CD4-positive, alpha-beta T cell treated with Interferon gamma for 1 hour (primary cell): ENCODE data around the gene FAM193B.

Experiments used
- DNase-seq: peaks from one replicate; pipeline ENCODE4 v3.0.0-alpha.2; 2020

The FAM193B gene

GRCh38 chr5:177554474-177555111 lies at the start of gene FAM193B:
Gene FAM193B (minus strand): TSS chr5:177554563. CDS start chr5:177554458, 105 bp downstream.
- peak; percentile 93 for DNase-seq

GRCh38 chr5:177604116-177604521 lies 49.8 kb upstream of the FAM193B start:
- no peak for DNase-seq

GRCh38 chr5:177603631-177604030 lies 49.3 kb upstream of the FAM193B start:
- DNase-seq: no peak

- DNase-seq: no peak
Observed at GRCh38 chr5:177602458-177602830, 48.1 kb upstream of the FAM193B start.

GRCh38 chr5:177601577-177602457 lies 47.5 kb upstream of the FAM193B start:
- no peak for DNase-seq

- DNase-seq: no peak
Observed at GRCh38 chr5:177601126-177601525, 46.8 kb upstream of the FAM193B start.

- DNase-seq: peak; percentile 27
Observed at GRCh38 chr5:177600508-177601018, 46.2 kb upstream of the FAM193B start.

GRCh38 chr5:177599731-177600507 lies 45.6 kb upstream of the FAM193B start, which contains the start of gene B4GALT7:
Gene B4GALT7 (plus strand): TSS chr5:177600132. CDS start chr5:177600211, 79 bp downstream.
- peak; percentile 78 for DNase-seq

GRCh38 chr5:177598477-177598876 lies 44.1 kb upstream of the FAM193B start:
- no peak for DNase-seq

GRCh38 chr5:177596775-177597238 lies 42.4 kb upstream of the FAM193B start:
- DNase-seq: no peak

GRCh38 chr5:177595991-177596774 lies 41.8 kb upstream of the FAM193B start:
- DNase-seq: no peak

- no peak for DNase-seq
Observed at GRCh38 chr5:177595026-177595585, 40.7 kb upstream of the FAM193B start.

- no peak for DNase-seq
Observed at GRCh38 chr5:177594071-177594470, 39.7 kb upstream of the FAM193B start.

GRCh38 chr5:177593511-177593910 lies 39.1 kb upstream of the FAM193B start:
- DNase-seq: no peak

- no peak for DNase-seq
Observed at GRCh38 chr5:177592905-177593304, 38.5 kb upstream of the FAM193B start.

GRCh38 chr5:177592010-177592834 lies 37.9 kb upstream of the FAM193B start, which contains the start of gene TMED9:
Gene TMED9 (plus strand): TSS chr5:177592203. CDS start chr5:177592215, 12 bp downstream.
- DNase-seq: peak; percentile 88

GRCh38 chr5:177591690-177592009 lies 37.3 kb upstream of the FAM193B start:
- no peak for DNase-seq

- DNase-seq: no peak
Observed at GRCh38 chr5:177590406-177590805, 36.0 kb upstream of the FAM193B start.

- DNase-seq: no peak
Observed at GRCh38 chr5:177588413-177588909, 34.1 kb upstream of the FAM193B start.

- DNase-seq: no peak
Observed at GRCh38 chr5:177578316-177578715, 24.0 kb upstream of the FAM193B start.

- no peak for DNase-seq
Observed at GRCh38 chr5:177576169-177576568, 21.8 kb upstream of the FAM193B start.
